ENCODE measurements around the gene NID1.

DNA sequence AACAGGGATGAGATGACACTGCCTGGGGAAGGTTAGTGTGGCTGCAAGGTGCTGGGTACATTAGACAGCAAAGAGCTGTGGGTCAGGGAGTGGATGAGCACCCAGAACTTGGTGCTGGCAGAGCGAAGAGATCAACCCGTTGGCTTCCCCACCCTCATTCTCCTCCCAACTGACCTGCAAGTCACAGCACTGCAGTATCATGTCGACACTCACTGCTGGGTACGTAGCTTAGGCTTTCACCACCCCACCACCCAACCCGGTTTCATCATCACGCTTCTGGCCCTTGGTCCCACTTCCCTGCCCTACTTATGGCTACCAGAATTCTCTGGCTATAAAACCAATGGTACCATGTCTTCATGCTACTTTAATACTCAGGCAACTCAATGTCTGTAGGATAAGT, 124.6 kb downstream of the NID1 start:
- no peak for TF ChIP-seq POLR2A (IDR thresholded peaks at IDR 0.05)
- TF ChIP-seq, protein P1, sequence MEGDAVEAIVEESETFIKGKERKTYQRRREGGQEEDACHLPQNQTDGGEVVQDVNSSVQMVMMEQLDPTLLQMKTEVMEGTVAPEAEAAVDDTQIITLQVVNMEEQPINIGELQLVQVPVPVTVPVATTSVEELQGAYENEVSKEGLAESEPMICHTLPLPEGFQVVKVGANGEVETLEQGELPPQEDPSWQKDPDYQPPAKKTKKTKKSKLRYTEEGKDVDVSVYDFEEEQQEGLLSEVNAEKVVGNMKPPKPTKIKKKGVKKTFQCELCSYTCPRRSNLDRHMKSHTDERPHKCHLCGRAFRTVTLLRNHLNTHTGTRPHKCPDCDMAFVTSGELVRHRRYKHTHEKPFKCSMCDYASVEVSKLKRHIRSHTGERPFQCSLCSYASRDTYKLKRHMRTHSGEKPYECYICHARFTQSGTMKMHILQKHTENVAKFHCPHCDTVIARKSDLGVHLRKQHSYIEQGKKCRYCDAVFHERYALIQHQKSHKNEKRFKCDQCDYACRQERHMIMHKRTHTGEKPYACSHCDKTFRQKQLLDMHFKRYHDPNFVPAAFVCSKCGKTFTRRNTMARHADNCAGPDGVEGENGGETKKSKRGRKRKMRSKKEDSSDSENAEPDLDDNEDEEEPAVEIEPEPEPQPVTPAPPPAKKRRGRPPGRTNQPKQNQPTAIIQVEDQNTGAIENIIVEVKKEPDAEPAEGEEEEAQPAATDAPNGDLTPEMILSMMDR (IDR thresholded peaks at IDR 0.05) = no peak

Data from gastroesophageal sphincter (tissue), 3 donors.